Fibroblast of skin of abdomen (primary cell): Measurements from ENCODE around the gene NPW.
"Not testable (repeated sequence)": the region's sequence is repeated elsewhere in the genome, so short reads cannot be mapped to it uniquely, and the experiment has no call there.

Experiments used
- DNase-seq: peaks from one replicate; pipeline ENCODE4 v3.0.0-alpha.2; 2013

Gene NPW

GRCh38 chr16:2002406-2003230 lies 17.0 kb upstream of the NPW start:
- no peak for DNase-seq

GRCh38 chr16:2003231-2003826 lies 16.3 kb upstream of the NPW start:
- no peak for DNase-seq

GRCh38 chr16:2003827-2004641 lies 15.6 kb upstream of the NPW start:
- peak; percentile 79 for DNase-seq

DNA sequence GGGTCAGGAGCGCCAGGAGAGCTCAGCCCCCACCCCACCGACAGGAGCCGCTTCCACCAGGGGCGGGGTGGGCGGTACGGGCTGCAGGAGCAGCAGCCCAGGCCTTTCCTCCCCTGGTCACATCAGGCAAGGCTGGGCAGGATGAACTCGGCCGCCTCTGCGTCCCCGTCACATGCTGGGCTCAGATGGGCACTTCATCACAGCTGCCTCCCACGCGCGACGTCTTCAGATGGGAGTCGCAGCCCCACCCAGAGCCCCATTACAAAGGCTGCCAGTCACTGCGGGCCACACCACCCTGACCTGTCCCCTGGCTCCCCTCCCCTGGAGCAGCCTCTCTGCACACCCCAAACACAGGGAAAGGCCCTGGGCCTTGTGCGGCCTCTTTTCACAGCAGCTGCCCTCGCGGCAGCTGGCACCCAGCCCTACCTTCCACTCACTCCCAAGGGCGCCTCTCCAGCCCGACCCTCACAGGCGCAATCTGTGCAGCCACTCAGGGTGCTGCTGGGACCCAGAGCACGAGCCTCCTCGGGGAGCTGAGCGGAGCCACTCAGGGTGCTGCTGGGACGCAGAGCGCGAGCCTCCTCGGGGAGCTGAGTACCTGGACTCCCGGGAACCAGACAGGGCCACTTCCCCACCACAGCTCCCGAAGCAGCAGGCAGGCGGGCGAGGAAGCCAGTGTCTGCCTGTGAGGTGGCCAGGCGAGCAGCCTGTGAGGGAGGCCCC lies 14.6 kb upstream of the NPW start:
- DNase-seq = no peak

- no peak for DNase-seq
These were observed 13.9 kb upstream of the NPW start for GRCh38 chr16:2005646-2006045.

GRCh38 chr16:2006317-2006716 lies 13.3 kb upstream of the NPW start:
- DNase-seq = no peak

DNA sequence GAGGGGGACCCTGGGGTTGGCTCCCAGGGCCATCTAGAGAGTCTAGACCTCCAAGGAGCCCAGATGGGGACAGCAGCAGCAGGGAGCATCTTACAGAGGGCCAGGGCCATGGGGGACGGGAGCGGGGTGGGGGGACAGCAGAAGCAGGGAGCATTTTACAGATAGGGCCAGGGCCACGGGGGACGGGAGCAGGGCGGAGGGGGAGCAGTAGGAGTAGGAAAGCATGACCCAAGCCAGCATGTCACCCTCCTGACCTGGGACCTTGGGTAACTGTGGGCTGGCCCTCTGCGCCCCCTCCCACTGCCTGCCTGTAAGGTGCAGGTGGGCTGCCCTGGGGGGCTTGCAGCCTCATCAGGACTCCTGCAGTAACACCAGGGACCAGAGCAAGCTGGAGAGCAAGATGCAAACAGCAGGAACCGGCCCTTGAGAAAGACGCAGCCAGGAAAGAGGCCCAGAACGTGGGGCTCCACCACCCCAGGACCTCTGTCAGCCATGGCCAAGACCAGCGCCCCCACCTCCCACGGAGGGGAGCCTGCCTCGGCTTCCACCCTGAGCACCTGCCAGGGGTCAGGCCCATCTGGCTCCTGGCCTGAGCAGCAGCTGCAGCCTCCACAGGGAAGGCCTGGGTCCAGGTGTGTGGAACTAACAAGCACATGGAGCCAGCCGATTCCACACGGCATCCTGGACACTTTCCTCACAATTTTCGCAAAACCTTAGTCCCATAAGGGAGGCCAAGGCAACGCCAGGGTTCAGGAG lies 12.3 kb upstream of the NPW start:
- no peak for DNase-seq

DNA sequence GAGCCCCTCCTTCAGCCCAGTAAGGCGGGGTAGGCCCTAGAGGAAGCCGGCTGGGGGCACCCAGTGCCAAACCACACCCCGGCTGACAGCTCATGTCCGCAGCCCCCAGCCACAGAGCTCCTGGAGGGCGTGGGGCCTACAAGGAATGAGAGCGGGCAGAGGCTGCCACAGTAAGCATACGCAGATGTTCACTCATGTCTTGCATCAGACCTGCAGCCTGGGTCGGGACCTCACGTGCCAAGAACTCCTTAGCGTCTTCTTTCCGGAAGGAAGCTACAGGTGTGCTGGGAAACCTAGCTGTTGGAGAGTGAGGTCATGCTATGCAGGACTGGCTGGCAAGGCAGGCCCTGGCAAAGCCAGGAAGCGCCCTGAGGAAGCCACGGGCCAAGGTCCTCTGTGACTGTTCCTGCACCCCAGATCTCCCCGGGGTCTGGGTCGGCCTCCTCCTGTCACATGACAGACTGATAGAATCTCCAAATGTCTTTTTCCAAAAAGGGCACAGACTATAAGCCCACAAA lies 11.5 kb upstream of the NPW start:
- DNase-seq = peak; percentile 43

- no peak for DNase-seq
These were observed 10.9 kb upstream of the NPW start for GRCh38 chr16:2008631-2009163.

- no peak for DNase-seq
These were observed 10.3 kb upstream of the NPW start for GRCh38 chr16:2009164-2009711.

DNA sequence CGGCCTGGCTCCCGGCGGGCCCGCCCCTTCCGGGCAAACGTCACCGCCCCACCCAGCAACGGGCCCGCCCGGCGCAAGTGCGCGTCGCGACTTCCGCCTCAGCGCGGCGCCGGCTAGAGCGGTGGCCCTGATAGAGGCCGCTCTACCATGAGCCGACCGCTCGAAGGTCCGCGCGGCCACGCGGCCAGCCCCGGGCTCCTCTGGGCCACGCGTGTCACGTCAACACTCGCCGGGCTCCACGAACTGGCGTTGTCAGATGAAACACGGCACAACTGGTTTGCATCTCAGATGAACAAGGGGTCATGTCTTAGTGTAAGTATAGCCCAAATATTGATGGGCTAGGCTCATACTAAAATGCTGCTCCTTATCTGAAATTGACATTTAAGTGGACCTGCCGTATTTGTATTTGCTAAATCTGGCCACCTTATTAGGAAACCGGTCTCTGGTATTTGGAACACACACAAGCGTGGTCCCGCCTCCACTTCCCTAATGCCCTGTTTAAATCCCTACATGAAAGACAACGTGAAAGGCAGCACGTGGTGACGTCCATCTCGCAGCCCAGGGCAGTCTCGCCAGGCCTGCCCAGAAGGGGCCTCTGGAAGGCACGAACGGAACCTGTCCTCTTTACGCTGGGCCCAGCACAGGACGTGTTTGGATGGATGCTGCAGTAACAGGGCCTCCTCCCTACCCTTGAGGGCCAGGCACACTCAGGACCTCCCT lies 9.6 kb upstream of the NPW start, which contains the start of gene ZNF598:
Gene ZNF598, minus strand, starts transcription at position 31 of the 720 bp plus-strand sequence.
- DNase-seq = peak; percentile 90

GRCh38 chr16:2011726-2012125 lies 7.9 kb upstream of the NPW start:
- not testable (repeated sequence) for DNase-seq

DNA sequence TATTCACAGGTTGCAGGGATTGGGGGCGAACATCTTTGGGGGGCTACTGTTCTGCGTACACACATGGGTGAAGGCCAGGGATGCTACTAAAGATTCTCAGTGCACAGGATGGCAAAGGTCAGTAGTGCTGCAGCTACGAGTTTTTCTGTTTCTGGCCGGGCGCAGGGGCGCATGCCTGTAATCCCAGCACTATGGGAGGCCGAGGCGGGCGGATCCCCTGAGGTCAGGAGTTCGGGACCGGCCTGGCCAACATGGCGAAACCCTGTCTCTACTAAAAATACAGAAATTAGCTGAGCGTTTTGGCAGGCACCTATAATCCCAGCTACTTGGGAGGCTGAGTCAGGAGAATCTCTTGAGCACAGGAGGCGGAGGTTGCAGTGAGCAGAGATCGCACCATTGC lies 6.1 kb upstream of the NPW start:
- no peak for DNase-seq

DNA sequence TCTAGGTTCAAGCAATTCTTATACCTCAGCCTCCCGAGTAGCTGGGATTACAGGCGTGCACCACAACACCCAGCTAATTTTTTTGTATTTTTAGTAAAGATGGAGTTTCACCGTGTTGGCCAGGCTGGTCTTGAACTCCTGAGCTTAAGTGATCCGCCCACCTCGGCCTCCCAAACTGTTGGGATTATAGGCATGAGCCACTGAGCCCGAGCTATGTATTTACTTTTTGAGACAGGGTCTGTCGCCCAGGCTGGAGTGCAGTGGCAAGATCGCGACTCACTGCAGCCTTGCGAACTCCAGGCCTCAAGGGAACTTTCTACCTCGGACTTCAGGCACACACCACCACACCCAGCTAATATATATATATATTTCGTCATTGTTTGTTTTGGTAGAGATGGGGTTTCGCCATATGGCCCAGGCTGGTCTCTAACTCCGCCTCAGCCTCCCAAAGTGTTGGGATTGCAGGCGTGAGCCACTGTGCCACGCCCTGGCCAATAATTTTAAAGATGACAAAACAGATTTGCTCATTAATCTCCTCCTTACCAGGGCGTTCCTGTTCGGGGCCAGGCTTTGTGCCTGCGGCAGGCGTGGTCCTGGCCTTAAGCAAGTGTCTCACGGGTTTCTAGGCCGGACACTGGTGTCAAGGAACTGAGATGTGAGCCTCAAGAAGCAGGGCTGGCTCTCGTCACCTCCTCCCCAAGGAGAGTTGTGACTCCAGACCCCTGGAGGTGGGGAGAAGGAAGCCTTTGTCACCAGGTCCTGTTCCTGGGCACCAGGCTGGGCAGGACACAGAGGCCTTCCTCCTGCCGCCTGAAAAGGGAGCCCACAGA lies 4.3 kb upstream of the NPW start:
- DNase-seq = no peak

- no peak for DNase-seq
These were observed 3.7 kb upstream of the NPW start for GRCh38 chr16:2015947-2016208.

- DNase-seq = no peak
These were observed 3.1 kb upstream of the NPW start for GRCh38 chr16:2016407-2016922.

- no peak for DNase-seq
These were observed 591 bp downstream of the NPW start for GRCh38 chr16:2019921-2020831.

- peak; percentile 62 for DNase-seq
These were observed 3.1 kb downstream of the NPW start for GRCh38 chr16:2022723-2023091.
